ENCODE measurements around the gene RNU7-1.

The RNU7-1 gene

DNA sequence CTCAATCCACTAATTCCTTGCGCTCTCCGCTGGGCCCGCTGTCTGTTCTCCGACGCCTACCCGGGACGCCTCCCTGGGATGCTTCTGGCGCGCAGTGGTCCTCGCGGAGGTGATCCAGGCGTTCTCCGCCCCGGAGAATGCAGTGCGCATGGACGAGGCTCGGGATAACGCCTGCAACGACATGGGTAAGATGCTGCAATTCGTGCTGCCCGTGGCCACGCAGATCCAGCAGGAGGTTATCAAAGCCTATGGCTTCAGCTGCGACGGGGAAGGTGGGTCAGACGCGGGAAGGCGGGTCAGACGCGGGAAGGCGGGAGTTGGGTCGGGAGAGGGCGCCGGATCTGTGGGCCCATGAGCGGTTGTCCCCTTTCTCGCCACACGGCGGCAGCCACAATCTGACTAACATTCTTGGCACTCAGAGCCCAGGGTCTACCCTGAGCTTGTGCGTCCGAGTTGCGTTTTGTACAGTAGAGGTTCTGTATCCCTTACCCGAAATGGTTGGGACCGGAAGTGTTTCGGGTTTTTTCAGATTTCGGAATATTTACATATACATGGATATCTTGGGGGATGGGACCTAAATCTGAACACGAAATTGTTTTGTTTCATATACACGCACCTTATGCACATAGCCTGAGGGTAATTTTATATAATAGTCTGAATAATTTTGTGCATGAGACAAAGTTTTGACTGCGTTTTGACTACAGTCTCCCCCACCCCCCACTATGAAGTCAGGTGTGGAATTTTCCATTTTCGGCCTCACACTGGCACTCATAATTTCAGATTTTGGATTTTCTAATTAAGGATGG is 968 bp downstream of the RNU7-1 start:
- peak; percentile 84 for TF ChIP-seq CTCF (IDR thresholded peaks at IDR 0.05)

- TF ChIP-seq CTCF (IDR thresholded peaks at IDR 0.05) = no peak
Observed at GRCh38 chr12:6945613-6946012, 2.0 kb downstream of the RNU7-1 start.

DNA sequence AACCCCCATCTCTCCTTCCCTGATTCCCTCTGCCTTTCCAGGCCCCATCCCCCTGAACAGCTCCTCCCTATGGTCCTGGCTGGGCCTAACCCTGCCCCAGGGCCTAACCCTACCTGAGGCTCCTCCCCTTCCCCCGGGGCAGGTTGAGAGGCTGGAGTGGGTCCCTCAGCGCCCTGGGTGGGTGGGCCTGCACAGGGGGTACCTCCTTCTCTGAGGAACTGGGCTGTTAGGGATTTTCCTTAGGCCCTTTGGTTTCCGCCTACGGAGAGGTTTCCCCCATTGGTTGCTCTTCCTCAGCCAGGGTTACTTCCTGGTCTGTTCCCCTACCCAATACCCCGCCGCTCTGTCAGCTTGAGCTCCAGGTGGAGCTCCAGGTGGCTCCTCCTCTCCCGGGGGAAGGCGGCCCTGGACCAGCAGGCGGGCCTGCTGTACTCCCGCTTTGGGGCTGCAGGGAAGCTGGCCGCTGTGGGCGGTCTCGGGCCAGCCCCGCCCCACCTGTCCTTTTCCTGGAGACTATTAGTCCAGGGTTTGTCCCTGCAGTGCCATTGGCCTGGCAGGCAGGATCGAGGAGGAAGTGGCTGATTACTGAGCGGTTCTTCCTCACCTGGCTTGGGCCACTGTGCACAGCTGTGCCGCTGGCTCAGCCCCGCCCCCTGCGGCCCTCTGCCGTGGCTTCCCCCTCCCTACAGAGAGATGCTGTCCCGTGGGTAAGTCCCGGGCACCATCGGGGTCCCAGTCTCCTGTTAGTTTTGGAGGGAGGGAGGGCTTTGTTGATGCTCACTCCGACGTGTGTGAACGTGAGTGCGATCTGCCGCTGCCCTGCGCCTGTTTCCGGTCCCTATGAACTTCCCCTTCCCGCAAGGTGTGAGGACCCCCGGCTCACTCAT is 2.7 kb downstream of the RNU7-1 start:
- TF ChIP-seq CTCF (IDR thresholded peaks at IDR 0.05) = no peak

GRCh38 chr12:6946920-6947374 is 3.3 kb downstream of the RNU7-1 start:
- no peak for TF ChIP-seq CTCF (IDR thresholded peaks at IDR 0.05)

GRCh38 chr12:6947615-6948014 is 4.0 kb downstream of the RNU7-1 start:
- no peak for TF ChIP-seq CTCF (IDR thresholded peaks at IDR 0.05)

- TF ChIP-seq CTCF (IDR thresholded peaks at IDR 0.05) = no peak
Observed at GRCh38 chr12:6948873-6949594, 5.4 kb downstream of the RNU7-1 start.

GRCh38 chr12:6950401-6950801 is 6.8 kb downstream of the RNU7-1 start:
- TF ChIP-seq CTCF (IDR thresholded peaks at IDR 0.05) = 0 out of 2 replicates have a peak, but pooled peaks have one; percentile 18

Data from LNCAP (cell line).